Right ventricle myocardium superior (tissue), 1 donor: ENCODE measurements around the gene SEC16A. TPM values are rescaled to one million over a fixed set of nuclear protein-coding genes. Genes with fewer than 3 reads are reported as not detected.

Source experiments
- ATAC-seq: fragments of 200-7000 bp; cut with Tn5 transposase; one replicate; pipeline ENCODE4 v1.9.1; 2020; ENCODE audit warnings: mild to moderate bottlenecking; ENCODE audit not compliant: poor library complexity
- DNase-seq: peaks from one replicate; pipeline ENCODE4 v3.0.0-alpha.2; 2020
- intact Hi-C: fragments of 100-400 bp; cut with DNase I; formaldehyde crosslinking; loops from one replicate; pipeline ENCODE4 v1.11.2; 2022
- total RNA-seq: library from RNA; stranded (reverse); fragmentation: NEBNext Ultra II Directional; extraction: Animal tissue kit (Norgen Biotek cat#: 25700); gene quantifications from one replicate; pipeline ENCODE4 v1.2.1, GENCODE V29; 2021
- donor health status: DM: no; HTN: yes; CAD: no; lungs with severe emphysema.

The SEC16A gene
- total RNA-seq, 1 donor from 2014 or later: 21.4 TPM

- no peak for ATAC-seq
- no peak for DNase-seq
- intact Hi-C loops: no loop called here
These were observed 8.7 kb downstream of the SEC16A start for GRCh38 chr9:136474021-136474640.

GRCh38 chr9:136473354-136473721, 9.5 kb downstream of the SEC16A start:
- intact Hi-C loops: no loop called here
- ATAC-seq (no peak), DNase-seq (no peak)

DNA sequence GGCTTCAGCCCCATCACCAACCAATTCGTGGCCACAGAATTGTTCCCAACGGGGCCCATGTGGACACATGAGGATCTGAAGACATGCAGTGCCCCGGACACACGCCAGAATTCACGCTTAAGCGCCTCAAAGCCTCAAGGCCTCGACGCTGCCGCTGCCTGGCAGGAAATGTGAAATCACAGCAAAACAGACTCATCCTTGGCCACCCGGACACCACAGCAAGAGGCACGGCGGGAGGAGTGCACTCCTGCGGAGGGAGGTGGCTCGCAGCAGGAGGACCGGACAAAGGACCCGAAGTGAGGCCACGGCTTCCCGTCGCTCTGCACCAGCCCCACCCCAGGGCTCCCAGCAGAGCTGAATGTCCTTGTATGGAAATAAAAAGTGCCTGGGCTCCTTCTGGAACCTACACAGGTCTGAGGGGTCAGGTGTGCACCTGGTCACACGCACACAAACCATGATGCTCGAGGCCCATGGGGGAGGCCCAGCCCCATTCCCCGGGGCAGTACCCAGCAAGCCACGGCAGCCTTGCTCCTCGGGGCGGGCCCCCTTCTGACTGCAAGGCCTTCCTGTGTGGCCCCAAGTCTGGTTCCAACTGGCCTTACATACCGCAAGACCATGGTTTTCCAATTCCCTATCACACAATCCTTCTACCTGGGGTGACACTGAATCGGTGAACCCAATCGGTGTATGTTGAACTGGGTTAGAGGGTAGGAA, 10.0 kb downstream of the SEC16A start:
- ATAC-seq: no peak
- intact Hi-C loops: no loop called here
- no peak for DNase-seq

DNA sequence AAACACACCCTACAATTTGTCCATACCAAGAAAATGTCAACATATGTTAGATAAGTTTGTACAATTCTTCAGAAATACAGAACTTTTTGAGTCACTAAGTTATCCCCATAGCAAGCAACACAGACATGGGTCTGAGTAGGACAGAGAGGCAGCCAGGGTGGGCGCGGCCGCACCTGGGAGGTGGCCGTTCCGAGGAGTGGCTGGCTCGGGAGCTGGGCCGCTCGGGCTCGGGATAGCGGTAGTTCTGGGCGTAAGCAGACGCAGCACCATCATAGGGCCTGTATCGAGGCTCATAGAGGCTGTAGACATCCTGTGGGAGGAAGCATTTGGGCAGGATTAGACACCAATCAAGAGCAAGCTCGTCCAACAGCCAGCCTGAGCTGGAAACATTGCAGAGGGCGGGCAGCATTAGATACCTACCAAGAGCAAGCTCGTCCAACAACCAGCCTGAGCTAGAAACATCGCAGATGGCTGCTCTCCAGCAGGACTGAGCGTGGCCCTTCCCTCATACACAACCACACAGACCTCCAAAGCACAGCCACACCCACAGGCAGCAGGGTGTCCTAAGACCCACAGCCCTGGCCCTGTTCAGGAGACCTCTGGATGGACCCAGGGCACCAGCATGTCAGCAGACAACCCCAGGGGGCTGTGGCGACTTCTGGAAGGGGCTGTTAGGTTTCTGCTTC, 10.9 kb downstream of the SEC16A start:
- intact Hi-C loops: no loop called here
- ATAC-seq: no peak
- no peak for DNase-seq

- no peak for DNase-seq
- intact Hi-C loops: no loop called here
- ATAC-seq: no peak
These were observed 11.9 kb downstream of the SEC16A start for GRCh38 chr9:136470792-136471469.

- intact Hi-C loops: no loop called here
- ATAC-seq: no peak
- DNase-seq: no peak
These were observed 12.5 kb downstream of the SEC16A start for GRCh38 chr9:136470356-136470755.

DNA sequence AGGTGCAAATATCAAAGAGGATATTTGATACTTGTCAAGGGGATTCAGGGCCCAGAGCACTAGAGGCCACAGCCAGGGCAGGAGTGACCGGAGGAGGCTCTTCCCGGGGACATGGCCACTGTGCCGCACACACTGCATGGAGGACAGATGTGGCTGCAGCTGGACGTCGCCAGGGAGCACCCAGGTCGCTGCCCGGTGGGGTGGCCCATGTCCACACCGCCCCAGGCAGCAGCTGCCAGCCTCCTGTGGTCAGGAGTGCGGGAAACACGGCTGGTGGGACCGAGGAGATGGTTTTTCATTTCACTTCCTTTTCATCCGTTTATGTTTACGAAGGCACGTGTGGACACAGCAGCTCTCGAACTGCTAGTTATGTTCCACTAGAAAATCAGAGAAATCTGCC, 15.1 kb downstream of the SEC16A start:
- intact Hi-C loops: no loop called here
- DNase-seq (no peak), ATAC-seq (no peak)

GRCh38 chr9:136466155-136466541, 16.7 kb downstream of the SEC16A start:
- no peak for DNase-seq
- intact Hi-C loops: no loop called here

DNA sequence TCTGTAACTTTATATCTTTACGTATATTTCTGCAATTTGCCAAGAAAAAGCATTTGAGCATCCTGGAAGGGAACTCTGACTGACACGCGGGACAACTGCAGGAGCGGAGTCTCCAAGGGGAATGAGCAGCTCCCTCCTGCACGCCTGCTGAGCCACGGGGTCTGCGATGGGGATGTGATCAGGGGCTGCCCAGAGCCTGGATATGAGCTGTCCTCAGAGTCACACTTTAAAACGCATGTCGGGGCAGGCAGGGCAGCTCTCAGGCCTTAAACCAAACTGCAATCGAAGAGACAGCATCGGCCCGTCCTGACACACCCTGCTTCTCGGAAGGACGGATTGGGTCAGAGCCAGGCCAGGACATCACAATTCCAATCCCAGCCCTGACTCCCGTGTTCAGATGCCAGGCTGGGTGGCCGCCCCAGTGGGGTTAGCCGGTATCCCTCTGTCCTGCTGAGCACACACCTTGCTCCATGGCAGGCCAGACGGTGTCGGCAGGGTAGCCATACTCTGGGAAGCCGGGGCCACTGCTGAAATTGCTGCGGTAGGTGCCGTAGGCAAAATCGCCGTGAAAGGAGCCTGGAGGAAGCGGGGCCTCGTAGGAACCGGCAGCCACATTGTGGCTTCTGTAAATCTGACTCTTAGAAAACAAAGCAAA, 17.2 kb downstream of the SEC16A start:
- intact Hi-C loops: no loop called here
- no peak for DNase-seq
- no peak for ATAC-seq

More at GRCh38 chr9:136466155-136466541, 16.7 kb downstream of the SEC16A start:
- no peak for ATAC-seq

GRCh38 chr9:136464241-136464640, 18.6 kb downstream of the SEC16A start:
- intact Hi-C loops: no loop called here
- no peak for ATAC-seq
- DNase-seq: no peak

DNA sequence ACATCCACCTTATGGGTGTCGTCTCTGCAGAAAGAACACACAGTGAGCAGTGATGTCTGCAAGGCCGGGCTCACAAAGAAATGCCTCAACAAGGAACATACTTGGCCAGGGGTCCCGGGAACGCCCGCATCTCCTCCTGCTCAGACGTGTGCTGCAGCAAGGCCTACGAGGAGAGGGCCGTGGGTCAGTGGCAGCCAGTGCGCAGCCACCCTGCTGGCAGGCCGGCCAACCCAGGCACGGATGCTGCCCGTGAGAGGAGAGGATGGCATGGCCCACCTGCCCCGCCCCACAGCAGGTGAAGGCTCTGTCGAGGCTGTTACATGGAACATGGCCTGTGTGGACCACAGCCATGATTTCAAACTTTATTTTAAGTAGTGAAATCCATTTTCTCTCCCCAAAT, 19.3 kb downstream of the SEC16A start:
- intact Hi-C loops: no loop called here
- DNase-seq: no peak
- ATAC-seq: no peak

DNA sequence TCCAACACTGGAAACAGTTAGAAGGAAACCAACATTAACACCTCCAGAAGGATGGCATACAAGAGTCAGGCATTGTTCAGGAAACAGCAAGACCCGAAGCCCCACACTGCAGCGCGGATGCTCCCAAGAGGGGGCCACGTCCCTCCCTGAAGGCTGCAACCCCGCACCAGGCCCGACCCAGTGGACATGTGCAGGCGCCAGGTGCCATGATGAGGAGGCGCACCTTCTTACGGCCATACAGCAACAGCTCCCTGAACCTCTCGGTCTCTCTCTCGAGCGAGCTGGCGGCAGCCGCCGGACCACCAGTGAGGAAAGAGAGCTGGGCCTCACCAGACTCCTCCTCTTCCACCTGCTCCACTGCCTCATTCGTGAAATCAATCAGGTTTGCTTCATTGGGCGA, 20.2 kb downstream of the SEC16A start:
- DNase-seq (no peak), ATAC-seq (no peak)
- intact Hi-C loops: no loop called here

DNA sequence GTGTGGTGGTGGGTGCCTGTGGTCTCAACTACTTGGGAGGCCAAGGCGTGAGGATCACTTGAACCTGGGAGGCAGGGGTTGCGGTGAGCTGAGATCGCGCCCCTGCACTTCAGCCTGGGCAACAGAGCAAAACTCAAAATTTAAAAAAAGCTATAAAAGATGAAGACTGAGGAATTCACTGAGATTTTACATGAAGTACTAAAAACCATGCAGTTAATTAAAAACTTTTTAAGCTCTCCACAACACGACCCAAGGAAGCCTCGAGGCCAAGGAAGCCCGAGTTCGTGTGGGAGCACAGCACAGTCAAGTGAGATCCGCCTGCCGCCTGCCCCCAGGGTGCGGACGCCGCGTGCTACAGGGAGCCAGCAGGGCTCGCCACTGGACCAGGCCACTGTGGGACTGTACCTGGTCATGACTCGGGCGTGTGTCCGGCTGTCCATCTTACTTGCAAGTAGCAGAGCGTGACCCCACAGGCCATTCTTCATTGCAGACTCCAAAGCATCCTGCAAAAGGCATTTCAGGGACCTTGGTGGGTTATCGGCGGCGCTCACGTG, 22.0 kb downstream of the SEC16A start:
- no peak for ATAC-seq
- DNase-seq: no peak
- intact Hi-C loops: no loop called here

- intact Hi-C loops: no loop called here
- DNase-seq (no peak), ATAC-seq (no peak)
These were observed 23.4 kb downstream of the SEC16A start for GRCh38 chr9:136459425-136459824.

DNA sequence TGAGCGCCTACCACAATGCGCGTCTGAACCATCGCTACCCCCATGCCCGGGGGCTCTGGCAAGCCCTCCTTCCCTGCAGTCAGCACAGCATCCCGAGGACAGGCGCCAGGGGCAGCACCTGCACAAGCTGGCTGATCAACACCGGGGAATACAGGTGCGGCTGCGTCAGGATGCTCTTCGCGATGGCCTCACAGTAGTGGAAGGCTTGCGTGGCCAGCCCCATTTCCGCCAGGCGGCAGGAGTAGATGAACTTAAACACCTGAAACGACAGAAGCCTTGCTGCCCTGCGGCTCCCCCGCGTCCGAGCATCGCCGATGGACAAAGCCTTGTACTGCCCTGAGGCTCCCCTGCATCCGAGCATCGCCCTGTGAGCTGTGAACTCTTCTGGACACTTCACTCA, 25.5 kb downstream of the SEC16A start:
- intact Hi-C loops: no loop called here
- no peak for ATAC-seq

DNA sequence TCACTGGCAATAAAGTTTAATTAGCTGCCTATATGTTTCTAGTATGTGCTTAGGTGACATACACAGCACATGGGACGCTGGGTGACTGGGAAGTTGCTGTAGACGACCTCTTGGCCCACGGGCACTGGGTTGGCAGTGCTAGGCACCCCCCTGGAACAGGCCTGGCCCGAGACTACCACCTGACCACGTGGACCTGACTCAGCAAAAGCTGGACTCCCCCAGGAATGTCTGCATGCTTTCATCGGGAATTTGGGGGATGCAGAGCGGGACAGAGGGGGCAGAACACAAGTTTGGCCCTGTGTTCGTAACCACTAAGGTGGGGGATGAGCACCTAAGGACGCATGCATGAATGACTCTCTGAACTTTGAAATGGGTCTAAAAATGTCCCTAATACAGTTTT, 26.6 kb downstream of the SEC16A start:
- intact Hi-C loops: no loop called here
- ATAC-seq (no peak), DNase-seq (no peak)

More for the DNA sequence above, 25.5 kb downstream of the SEC16A start:
- DNase-seq: no peak

DNA sequence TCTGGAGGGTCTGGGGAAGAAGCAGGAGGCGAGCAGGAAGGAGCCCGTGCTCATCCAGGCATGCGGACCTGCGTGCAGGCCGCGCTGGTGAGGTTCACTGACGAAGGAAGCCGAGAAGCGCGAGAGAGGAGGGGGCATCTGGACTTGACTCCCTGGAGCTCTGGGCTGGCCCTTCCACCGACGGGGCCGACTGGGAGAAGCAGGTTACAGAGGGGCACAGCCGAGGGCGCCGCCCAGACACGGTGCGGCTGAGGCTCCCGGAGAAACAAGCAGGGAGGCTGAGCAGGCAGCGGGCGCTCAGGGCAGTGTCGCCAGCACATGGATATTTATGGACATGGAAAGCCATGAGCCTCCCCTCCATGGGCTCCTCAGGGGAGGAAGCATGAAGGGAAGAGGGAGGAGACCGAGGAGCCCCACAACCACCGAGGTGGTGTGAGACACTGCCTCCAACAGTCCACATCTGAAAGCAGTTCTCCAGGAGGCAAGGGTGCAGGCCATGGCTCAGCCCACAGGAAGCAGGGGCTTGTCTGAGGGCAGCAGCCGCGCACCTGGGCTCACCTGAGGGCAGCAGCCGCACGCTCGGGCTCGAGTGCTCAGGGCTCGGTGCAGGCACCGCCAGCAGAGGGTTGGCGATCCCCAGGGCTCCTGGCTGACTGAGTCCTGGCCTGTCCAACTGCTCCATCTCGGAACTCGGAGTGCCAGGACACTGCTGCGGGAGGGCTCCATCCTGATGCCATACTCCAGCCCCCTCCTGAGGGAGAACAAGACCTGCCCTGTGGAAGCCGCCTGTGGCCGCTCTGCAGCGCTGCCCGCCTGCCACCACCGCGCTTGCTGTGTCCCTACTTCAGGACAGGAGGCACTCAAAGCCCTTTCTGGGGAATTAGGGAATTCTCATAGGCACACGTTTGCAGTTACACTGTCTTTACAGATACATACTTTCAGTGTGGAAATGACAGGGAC, 27.5 kb downstream of the SEC16A start:
- DNase-seq (peak; percentile 33), ATAC-seq (peak; percentile 23)
- intact Hi-C loops: no loop called here
